WI38 (cell line): ENCODE results near the gene SLC22A14.
"Not testable (repeated sequence)": the region's sequence is repeated elsewhere in the genome, so short reads cannot be mapped to it uniquely, and the experiment has no call there.

Source experiments
- H3K4me3 ChIP-seq: 2 replicates; pipeline ENCODE4 v1.5.1; 2011; ENCODE audit warnings: low read depth, mild to moderate bottlenecking, control low read depth, low read length
- CTCF ChIP-seq: IDR thresholded peaks from 2 replicates; pipeline ENCODE4 v1.5.1; 2012; ENCODE audit warnings: low read depth, mild to moderate bottlenecking, control low read depth, low read length

Gene SLC22A14

GRCh38 chr3:38314112-38314763 is 32.1 kb downstream of the SLC22A14 start:
- TF ChIP-seq CTCF: no peak
- H3K4me3 ChIP-seq: no peak overlapping the region

- no peak overlapping the region for H3K4me3 ChIP-seq
- TF ChIP-seq CTCF: no peak
Observed at GRCh38 chr3:38314764-38315487, 32.8 kb downstream of the SLC22A14 start.

- H3K4me3 ChIP-seq: no peak overlapping the region
- no peak for TF ChIP-seq CTCF
Observed at GRCh38 chr3:38315488-38316230, 33.6 kb downstream of the SLC22A14 start.

- no peak overlapping the region for H3K4me3 ChIP-seq
- TF ChIP-seq CTCF: no peak
Observed at GRCh38 chr3:38316356-38317191, 34.5 kb downstream of the SLC22A14 start.

GRCh38 chr3:38317192-38317759 is 35.2 kb downstream of the SLC22A14 start:
- no peak for TF ChIP-seq CTCF
- no peak overlapping the region for H3K4me3 ChIP-seq

- no peak overlapping the region for H3K4me3 ChIP-seq
- TF ChIP-seq CTCF: no peak
Observed at GRCh38 chr3:38318766-38319671, 36.9 kb downstream of the SLC22A14 start.

GRCh38 chr3:38320638-38321037 is 38.5 kb downstream of the SLC22A14 start:
- H3K4me3 ChIP-seq: not testable (repeated sequence)
